Measurements from ENCODE around the gene COLEC12.

DNA sequence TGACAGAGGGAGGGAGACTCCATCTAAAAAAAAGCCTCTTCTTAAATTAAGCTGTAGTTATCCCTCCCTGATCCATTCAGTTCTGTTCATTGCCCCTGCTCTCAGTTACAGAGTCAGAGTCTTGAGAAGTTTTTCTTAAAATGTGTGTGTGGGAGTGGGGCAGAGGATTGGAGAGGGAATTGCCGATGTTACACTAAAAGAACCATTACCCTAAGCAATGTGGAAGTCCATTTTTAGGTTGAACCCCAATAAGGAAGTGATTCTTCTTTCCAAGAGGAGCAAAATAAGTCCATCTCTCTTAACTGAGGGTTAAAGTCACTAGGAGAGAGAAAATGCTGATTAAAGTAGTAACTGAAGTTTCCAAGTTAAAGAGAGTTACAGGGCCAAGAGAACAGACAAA, 211.5 kb downstream of the COLEC12 start:
- TF ChIP-seq EZH2 (IDR thresholded peaks at IDR 0.05; ENCODE audit: insufficient read depth, poor library complexity, severe bottlenecking) (no peak), EZH2phosphoT487 (IDR thresholded peaks at IDR 0.05; ENCODE audit: insufficient read depth, low read depth) (no peak)

Data from GM23248 (cell line).